IPS-20b (cell line): ENCODE results near the gene AFF1.

ENCODE experiments used
- H3K27ac ChIP-seq: one replicate; pipeline ENCODE4 v1.5.1; 2013; ENCODE audit warnings: low read length
- H3K27me3 ChIP-seq: 2 replicates; pipeline ENCODE4 v1.6.1; 2013; ENCODE audit warnings: mild to moderate bottlenecking, low read length, inconsistent platforms; ENCODE audit not compliant: insufficient read depth
- H3K36me3 ChIP-seq: 2 replicates; pipeline ENCODE4 v1.6.1; 2013; ENCODE audit warnings: low read depth, mild to moderate bottlenecking, inconsistent platforms, low read length, moderate library complexity; ENCODE audit not compliant: insufficient read depth
- H3K4me1 ChIP-seq: 2 replicates; pipeline ENCODE4 v1.6.1; 2013; ENCODE audit warnings: mild to moderate bottlenecking, control low read depth, inconsistent platforms, low read length, moderate library complexity; ENCODE audit not compliant: insufficient read depth
- H3K4me3 ChIP-seq: 2 replicates; pipeline ENCODE4 v1.5.1; 2013; ENCODE audit warnings: mild to moderate bottlenecking, low read length, inconsistent platforms
- H3K9ac ChIP-seq: 2 replicates; pipeline ENCODE4 v1.6.1; 2013; ENCODE audit warnings: low read depth, mild to moderate bottlenecking, inconsistent platforms, low read length, moderate library complexity
- H3K9me3 ChIP-seq: 2 replicates; pipeline ENCODE4 v1.6.1; 2013; ENCODE audit warnings: mild to moderate bottlenecking, low read depth, low read length, inconsistent platforms; ENCODE audit not compliant: insufficient read depth

AFF1 gene

GRCh38 chr4:86961116-86961515 is 26.3 kb downstream of the AFF1 start:
- Histone ChIP-seq H3K36me3 (peaks cover 6% of the 10 kb centered on the region; the same call in 1 of the 2 replicates), H3K4me3 (peak overlapping the region; percentile 45), H3K4me1 (peaks cover 67% of the 10 kb centered on the region), H3K27me3 (no peaks in the 10 kb centered on the region), H3K9me3 (no peaks in the 10 kb centered on the region), H3K27ac (peak overlapping the region; percentile 54), H3K9ac (peak overlapping the region; percentile 73; the same call in 1 of the 2 replicates)

- Histone ChIP-seq H3K4me1 (peaks cover 67% of the 10 kb centered on the region), H3K9ac (peak overlapping the region; percentile 73; the same call in 1 of the 2 replicates), H3K4me3 (no peak overlapping the region), H3K27me3 (no peaks in the 10 kb centered on the region), H3K27ac (peak overlapping the region; percentile 54), H3K36me3 (peaks cover 6% of the 10 kb centered on the region; the same call in 1 of the 2 replicates), H3K9me3 (no peaks in the 10 kb centered on the region)
These were observed 26.9 kb downstream of the AFF1 start for GRCh38 chr4:86961605-86962295.

- H3K4me1 ChIP-seq = peaks cover 71% of the 10 kb centered on the region
- H3K27ac ChIP-seq = no peak overlapping the region
These were observed 28.9 kb downstream of the AFF1 start for GRCh38 chr4:86963697-86964096.

GRCh38 chr4:86965019-86965976 is 30.5 kb downstream of the AFF1 start:
- Histone ChIP-seq H3K4me3 (peak overlapping the region; percentile 8; the same call in 1 of the 2 replicates), H3K36me3 (peaks cover 6% of the 10 kb centered on the region; the same call in 1 of the 2 replicates), H3K27me3 (no peaks in the 10 kb centered on the region), H3K4me1 (peaks cover 58% of the 10 kb centered on the region), H3K9me3 (no peaks in the 10 kb centered on the region), H3K9ac (peak overlapping the region; percentile 36; the same call in 1 of the 2 replicates), H3K27ac (peak overlapping the region; percentile 78)

More at GRCh38 chr4:86963697-86964096, 28.9 kb downstream of the AFF1 start:
- peaks cover 6% of the 10 kb centered on the region; the same call in 1 of the 2 replicates for H3K36me3 ChIP-seq
- H3K27me3 ChIP-seq = no peaks in the 10 kb centered on the region
- no peaks in the 10 kb centered on the region for H3K9me3 ChIP-seq
- H3K4me3 ChIP-seq = no peak overlapping the region
- no peak overlapping the region for H3K9ac ChIP-seq

GRCh38 chr4:86967073-86967472 is 32.3 kb downstream of the AFF1 start:
- Histone ChIP-seq H3K9me3 (no peaks in the 10 kb centered on the region), H3K9ac (no peak overlapping the region), H3K4me1 (peaks cover 46% of the 10 kb centered on the region)

GRCh38 chr4:86967798-86968197 is 33.0 kb downstream of the AFF1 start:
- no peak overlapping the region for H3K27ac ChIP-seq
- no peaks in the 10 kb centered on the region for H3K9me3 ChIP-seq
- H3K4me1 ChIP-seq = peaks cover 43% of the 10 kb centered on the region
- H3K36me3 ChIP-seq = no peaks in the 10 kb centered on the region
- H3K27me3 ChIP-seq = no peaks in the 10 kb centered on the region
- no peak overlapping the region for H3K4me3 ChIP-seq
- no peak overlapping the region for H3K9ac ChIP-seq

More at GRCh38 chr4:86967073-86967472, 32.3 kb downstream of the AFF1 start:
- Histone ChIP-seq H3K27me3 (no peaks in the 10 kb centered on the region), H3K27ac (no peak overlapping the region), H3K36me3 (no peaks in the 10 kb centered on the region), H3K4me3 (no peak overlapping the region)

GRCh38 chr4:86968547-86968946 is 33.7 kb downstream of the AFF1 start:
- no peak overlapping the region for H3K4me3 ChIP-seq
- peaks cover 47% of the 10 kb centered on the region for H3K4me1 ChIP-seq
- H3K27me3 ChIP-seq = no peaks in the 10 kb centered on the region
- no peaks in the 10 kb centered on the region for H3K36me3 ChIP-seq
- peak overlapping the region; percentile 35 for H3K27ac ChIP-seq
- H3K9me3 ChIP-seq = no peaks in the 10 kb centered on the region
- no peak overlapping the region for H3K9ac ChIP-seq

GRCh38 chr4:86970447-86971354 is 35.9 kb downstream of the AFF1 start:
- Histone ChIP-seq H3K9me3 (no peaks in the 10 kb centered on the region), H3K27ac (no peak overlapping the region), H3K36me3 (no peaks in the 10 kb centered on the region), H3K27me3 (no peaks in the 10 kb centered on the region), H3K9ac (no peak overlapping the region), H3K4me3 (no peak overlapping the region), H3K4me1 (peaks cover 45% of the 10 kb centered on the region)

GRCh38 chr4:86971355-86971683 is 36.5 kb downstream of the AFF1 start:
- Histone ChIP-seq H3K9me3 (no peaks in the 10 kb centered on the region), H3K4me1 (peaks cover 39% of the 10 kb centered on the region), H3K36me3 (no peaks in the 10 kb centered on the region), H3K27me3 (no peaks in the 10 kb centered on the region), H3K4me3 (no peak overlapping the region), H3K9ac (no peak overlapping the region), H3K27ac (no peak overlapping the region)

- Histone ChIP-seq H3K27me3 (no peaks in the 10 kb centered on the region), H3K36me3 (0 out of 2 replicates have a peak, but pooled peaks cover 3% of the 10 kb centered on the region), H3K4me1 (peaks cover 30% of the 10 kb centered on the region), H3K9ac (peak overlapping the region; percentile 16), H3K4me3 (no peak overlapping the region), H3K27ac (no peak overlapping the region), H3K9me3 (no peaks in the 10 kb centered on the region)
These were observed 38.2 kb downstream of the AFF1 start for GRCh38 chr4:86972997-86973396.

- no peak overlapping the region for H3K9ac ChIP-seq
- H3K27me3 ChIP-seq = no peaks in the 10 kb centered on the region
- no peaks in the 10 kb centered on the region for H3K9me3 ChIP-seq
- 0 out of 2 replicates have a peak, but pooled peaks cover 3% of the 10 kb centered on the region for H3K36me3 ChIP-seq
- no peak overlapping the region for H3K4me3 ChIP-seq
- no peak overlapping the region for H3K27ac ChIP-seq
- peaks cover 25% of the 10 kb centered on the region for H3K4me1 ChIP-seq
These were observed 38.9 kb downstream of the AFF1 start for GRCh38 chr4:86973668-86974067.
